SH-SY5Y (cell line): Measurements from ENCODE around the gene SLC2A8.

Experiments used
- GATA2 ChIP-seq: IDR thresholded peaks from 2 replicates; pipeline ENCODE4 v1.6.1; 2011; ENCODE audit warnings: mild to moderate bottlenecking, low read depth, low read length
- GATA3 ChIP-seq: IDR thresholded peaks from 2 replicates; pipeline ENCODE4 v1.6.1; 2011; ENCODE audit warnings: low read depth, mild to moderate bottlenecking, low read length, moderate library complexity

DNA sequence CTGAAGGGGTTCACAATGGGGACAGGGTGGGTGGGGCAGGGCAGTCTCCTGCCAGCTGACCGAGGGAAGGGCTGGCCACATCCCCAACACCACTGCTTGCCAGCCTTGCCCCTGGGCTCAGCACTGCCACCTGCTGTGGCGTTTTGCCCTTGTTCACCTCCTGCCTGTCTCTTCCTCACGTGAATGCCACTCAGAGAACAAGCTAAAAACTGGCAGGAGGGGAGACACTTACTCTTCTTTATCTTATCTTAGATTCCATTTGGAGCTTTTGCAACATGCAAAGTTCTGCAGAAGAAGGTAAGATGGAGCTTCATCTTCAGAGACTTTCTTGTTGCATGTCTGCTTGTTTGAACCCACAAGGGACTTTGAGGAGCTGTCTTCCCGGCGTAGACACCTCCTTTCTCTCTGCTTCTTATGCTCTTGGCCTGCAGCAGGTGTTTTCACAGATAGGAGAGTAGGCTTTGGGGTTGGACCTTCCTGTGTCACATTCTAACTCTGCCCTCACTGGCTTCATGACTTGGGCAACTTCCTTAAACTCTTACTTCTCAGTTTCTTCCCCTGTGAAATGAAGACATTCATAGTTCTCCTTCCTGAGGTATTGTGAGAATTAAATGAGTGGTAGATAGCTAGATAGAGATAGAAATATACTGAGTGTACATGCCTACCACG lies 58.5 kb downstream of the SLC2A8 start:
- TF ChIP-seq GATA2 (no peak), GATA3 (no peak)
